Type B pancreatic cell (in vitro differentiated cells): Measurements from ENCODE around the gene REPS2. TPM values are rescaled to one million over a fixed set of nuclear protein-coding genes. Genes with fewer than 3 reads are reported as not detected.

Experiments
- DNase-seq: peaks from one replicate; pipeline ENCODE4 v3.0.0; 2021; ENCODE audit warnings: mixed read lengths; ENCODE audit not compliant: unreplicated experiment; ENCODE audit errors: extremely low spot score
- H3K27ac Mint-ChIP-seq: 2 replicates; pipeline ENCODE4 v1.8.0; 2021; ENCODE audit warnings: mild to moderate bottlenecking, mixed read lengths
- H3K27me3 Mint-ChIP-seq: 2 replicates; pipeline ENCODE4 v1.8.0; 2021; ENCODE audit warnings: mixed read lengths
- H3K36me3 Mint-ChIP-seq: 2 replicates; pipeline ENCODE4 v1.8.0; 2021; ENCODE audit warnings: mixed read lengths
- H3K4me1 Mint-ChIP-seq: one replicate; pipeline ENCODE4 v1.8.0; 2021; ENCODE audit warnings: mixed read lengths; ENCODE audit not compliant: unreplicated experiment
- H3K4me3 Mint-ChIP-seq: 2 replicates; pipeline ENCODE4 v1.8.0; 2021; ENCODE audit warnings: mild to moderate bottlenecking, mixed read lengths
- H3K9me3 Mint-ChIP-seq: 2 replicates; pipeline ENCODE4 v1.8.0; 2021; ENCODE audit warnings: mixed read lengths
- CTCF ChIP-seq: fragments of 200-600 bp; sonication (generic); conservative IDR thresholded peaks from 2 replicates; pipeline ENCODE4 v1.5.0; 2021; ENCODE audit warnings: antibody characterized with exemption, mild to moderate bottlenecking
- total RNA-seq: library from RNA; stranded (reverse); gene quantifications from 2 replicates; pipeline ENCODE4 v1.2.1, GENCODE V29; 2021; ENCODE audit warnings: low replicate concordance

The REPS2 gene
- total RNA-seq, 1 donor from 2014 or later, result 1.6 TPM

- H3K36me3 Mint-ChIP-seq, result no peaks in the 10 kb centered on the region
- H3K9me3 Mint-ChIP-seq, result no peaks in the 10 kb centered on the region
- no peaks in the 10 kb centered on the region for H3K27me3 Mint-ChIP-seq
- peaks cover 2% of the 10 kb centered on the region for H3K4me1 Mint-ChIP-seq
- TF ChIP-seq CTCF, result no peak
- H3K27ac Mint-ChIP-seq, result no peak overlapping the region
- no peak overlapping the region for H3K4me3 Mint-ChIP-seq
- DNase-seq, result no peak
Measured at GRCh38 chrX:16924631-16925480, 21.6 kb upstream of the REPS2 start.

GRCh38 chrX:16930392-16930791, 16.1 kb upstream of the REPS2 start:
- H3K36me3 Mint-ChIP-seq, result no peaks in the 10 kb centered on the region
- TF ChIP-seq CTCF, result no peak
- H3K4me1 Mint-ChIP-seq, result peaks cover 12% of the 10 kb centered on the region
- peaks cover 7% of the 10 kb centered on the region for H3K27me3 Mint-ChIP-seq
- DNase-seq, result no peak
- H3K4me3 Mint-ChIP-seq, result no peak overlapping the region
- no peak overlapping the region for H3K27ac Mint-ChIP-seq
- no peaks in the 10 kb centered on the region for H3K9me3 Mint-ChIP-seq

GRCh38 chrX:16931371-16931770, 15.1 kb upstream of the REPS2 start:
- TF ChIP-seq CTCF, result no peak
- peaks cover 12% of the 10 kb centered on the region for H3K4me1 Mint-ChIP-seq
- no peak overlapping the region for H3K27ac Mint-ChIP-seq
- peaks cover 9% of the 10 kb centered on the region for H3K27me3 Mint-ChIP-seq
- no peak for DNase-seq
- peaks cover 1% of the 10 kb centered on the region for H3K9me3 Mint-ChIP-seq
- H3K4me3 Mint-ChIP-seq, result no peak overlapping the region
- no peaks in the 10 kb centered on the region for H3K36me3 Mint-ChIP-seq

- Mint-ChIP-seq H3K27me3 (peaks cover 14% of the 10 kb centered on the region), H3K27ac (no peak overlapping the region), H3K36me3 (no peaks in the 10 kb centered on the region), H3K4me3 (no peak overlapping the region), H3K4me1 (peaks cover 12% of the 10 kb centered on the region), H3K9me3 (peaks cover 6% of the 10 kb centered on the region)
- TF ChIP-seq CTCF, result no peak
- DNase-seq, result no peak
Measured at GRCh38 chrX:16931855-16932575, 14.4 kb upstream of the REPS2 start.

GRCh38 chrX:16934185-16934584, 12.3 kb upstream of the REPS2 start:
- DNase-seq, result no peak
- peaks cover 12% of the 10 kb centered on the region for H3K4me1 Mint-ChIP-seq
- H3K4me3 Mint-ChIP-seq, result no peak overlapping the region
- peaks cover 6% of the 10 kb centered on the region for H3K9me3 Mint-ChIP-seq
- peaks cover 14% of the 10 kb centered on the region for H3K27me3 Mint-ChIP-seq
- H3K36me3 Mint-ChIP-seq, result no peaks in the 10 kb centered on the region
- H3K27ac Mint-ChIP-seq, result no peak overlapping the region
- no peak for TF ChIP-seq CTCF
